Liver (tissue), 9 donors: ENCODE data around the gene SORL1. TPM values are rescaled to one million over a fixed set of nuclear protein-coding genes. Genes with fewer than 3 reads are reported as not detected.

Experiments used
- DNase-seq: peaks from one replicate; pipeline ENCODE4 v3.0.0-alpha.2; 2017; ENCODE audit warnings: low spot score
- H3K27ac ChIP-seq, 2 donors: one replicate each; pipeline ENCODE4 v1.7.0; 2013; ENCODE audit warnings: inconsistent platforms in 2 of 2, low read length in 2 of 2, control low read depth in 1 of 2, low read depth in 1 of 2, mild to moderate bottlenecking in 1 of 2
- H3K27me3 ChIP-seq, 4 donors: one replicate each; pipeline versions ENCODE4 v1.6.1 to v1.7.0; 2013; ENCODE audit warnings: low read length in 3 of 4, inconsistent platforms in 1 of 4, mild to moderate bottlenecking in 1 of 4, moderate library complexity in 1 of 4; ENCODE audit not compliant: control insufficient read depth in 4 of 4, insufficient read depth in 4 of 4
- H3K36me3 ChIP-seq, 4 donors: one replicate each; pipeline versions ENCODE4 v1.6.1 to v1.7.0; 2013; ENCODE audit warnings: low read length in 3 of 4, mild to moderate bottlenecking in 3 of 4, low read depth in 1 of 4, moderate library complexity in 1 of 4; ENCODE audit not compliant: control insufficient read depth in 4 of 4, insufficient read depth in 3 of 4
- H3K4me1 ChIP-seq, 4 donors: one replicate each; pipeline versions ENCODE4 v1.6.1 to v1.7.0; 2013; ENCODE audit warnings: low read length in 3 of 4, mild to moderate bottlenecking in 3 of 4, moderate library complexity in 1 of 4; ENCODE audit not compliant: control insufficient read depth in 4 of 4, insufficient read depth in 4 of 4
- H3K4me3 ChIP-seq, 3 donors: one replicate each; pipeline versions ENCODE4 v1.6.1 to v1.7.0; 2013; ENCODE audit warnings: low read length in 3 of 3, control low read depth in 1 of 3, low read depth in 1 of 3, mild to moderate bottlenecking in 1 of 3
- H3K9ac ChIP-seq, 2 donors: one replicate each; pipeline ENCODE4 v1.7.0; 2013; ENCODE audit warnings: low read length in 2 of 2, mild to moderate bottlenecking in 2 of 2, moderate library complexity in 2 of 2, control low read depth in 1 of 2, low read depth in 1 of 2
- H3K9me3 ChIP-seq, 4 donors: one replicate each; pipeline versions ENCODE4 v1.6.1 to v1.7.0; 2013; ENCODE audit warnings: low read length in 3 of 4; ENCODE audit not compliant: control insufficient read depth in 4 of 4
- CTCF ChIP-seq: fragments of 150-350 bp; IDR thresholded peaks from 2 replicates; pipeline ENCODE4 v1.5.1; 2017; ENCODE audit warnings: improper control_type of control experiment, low read depth, low read length; ENCODE audit not compliant: missing input control
- EGR1 ChIP-seq, 2 donors: IDR thresholded peaks; 2 replicates each; pipeline ENCODE4 v1.6.1; 2016 to 2018; ENCODE audit warnings: antibody characterized with exemption in 2 of 2, low read depth in 2 of 2
- FOXA2 ChIP-seq: IDR thresholded peaks from 2 replicates; pipeline ENCODE4 v1.6.1; 2016; ENCODE audit warnings: antibody characterized with exemption
- GABPA ChIP-seq, 2 donors: IDR thresholded peaks in 1 of 2; conservative IDR thresholded peaks in 1 of 2; 2 replicates each; pipeline ENCODE4 v1.6.1; 2016; ENCODE audit warnings: antibody characterized with exemption in 2 of 2, mild to moderate bottlenecking in 1 of 2, moderate library complexity in 1 of 2
- HNF4A ChIP-seq, 2 donors: conservative IDR thresholded peaks; 2 replicates each; pipeline ENCODE4 v1.6.1; 2016; ENCODE audit warnings: antibody characterized with exemption in 2 of 2, mild to moderate bottlenecking in 2 of 2
- HNF4G ChIP-seq: IDR thresholded peaks from 2 replicates; pipeline ENCODE4 v1.6.1; 2016; ENCODE audit warnings: antibody characterized with exemption
- JUND ChIP-seq, 2 donors: IDR thresholded peaks; 2 replicates each; pipeline ENCODE4 v1.6.1; 2016; ENCODE audit warnings: antibody characterized with exemption in 2 of 2
- NR2F2 ChIP-seq: IDR thresholded peaks from 2 replicates; pipeline ENCODE4 v1.6.1; 2016; ENCODE audit warnings: antibody characterized with exemption
- RAD21 ChIP-seq, 2 donors: IDR thresholded peaks; 2 replicates each; pipeline ENCODE4 v1.6.1; 2016; ENCODE audit warnings: antibody characterized with exemption in 2 of 2, mild to moderate bottlenecking in 2 of 2
- RXRA ChIP-seq, 2 donors: IDR thresholded peaks; 2 replicates each; pipeline ENCODE4 v1.6.1; 2017 to 2018; ENCODE audit warnings: antibody characterized with exemption in 2 of 2, mild to moderate bottlenecking in 1 of 2
- SP1 ChIP-seq: IDR thresholded peaks from 2 replicates; pipeline ENCODE4 v1.6.1; 2018; ENCODE audit warnings: antibody characterized with exemption, mild to moderate bottlenecking
- TAF1 ChIP-seq: conservative IDR thresholded peaks from 2 replicates; pipeline ENCODE4 v1.6.1; 2016; ENCODE audit warnings: antibody characterized with exemption, mild to moderate bottlenecking
- YY1 ChIP-seq: IDR thresholded peaks from 2 replicates; pipeline ENCODE4 v1.6.1; 2016; ENCODE audit warnings: antibody characterized with exemption, mild to moderate bottlenecking
- ZBTB33 ChIP-seq: IDR thresholded peaks from 2 replicates; pipeline ENCODE4 v1.6.1; 2016; ENCODE audit warnings: antibody characterized with exemption
- WGBS: extraction: QIAGEN DNeasy Blood & Tissue Kit; methylation state at CpG from one replicate; pipeline ENCODE4 v1.1.7; 2013; 5-methylcytosine and 5-hydroxymethylcytosine counted together
- polyA plus RNA-seq, 2 donors: library from polyadenylated mRNA; stranded (reverse) in 1 of 2; unstranded in 1 of 2; fragments of 200-250 nt in 1 of 2; fragments of >200 nt in 1 of 2; fragmentation: Nextera tagmentation in 1 of 2; extraction: Ambion mirVana in 1 of 2; gene quantifications; one replicate each; pipeline versions ENCODE4 v1.2.1 to v1.2.3, GENCODE V29; 2013 to 2015
- total RNA-seq, 2 donors: library from RNA; depleted of rRNA; stranded (reverse); fragments of >200 nt; gene quantifications; one replicate each; pipeline ENCODE4 v1.2.3, GENCODE V29; 2014
- TF ChIP-seq, protein P1 (sequence below): IDR thresholded peaks from 2 replicates; pipeline ENCODE4 v1.6.1; 2016; ENCODE audit warnings: antibody characterized with exemption
- TF ChIP-seq, protein P2 (sequence below): IDR thresholded peaks from 2 replicates; pipeline ENCODE4 v1.6.1; 2016; ENCODE audit warnings: antibody characterized with exemption
- donor health status: healthy.
- donor health status: healthy.
- donor health status: healthy.
- donor health status: healthy.
- donor health status: healthy.

The SORL1 gene
- total and polyA plus RNA-seq, 4 donors: 14.6 to 124 (median 25.4) TPM

DNA sequence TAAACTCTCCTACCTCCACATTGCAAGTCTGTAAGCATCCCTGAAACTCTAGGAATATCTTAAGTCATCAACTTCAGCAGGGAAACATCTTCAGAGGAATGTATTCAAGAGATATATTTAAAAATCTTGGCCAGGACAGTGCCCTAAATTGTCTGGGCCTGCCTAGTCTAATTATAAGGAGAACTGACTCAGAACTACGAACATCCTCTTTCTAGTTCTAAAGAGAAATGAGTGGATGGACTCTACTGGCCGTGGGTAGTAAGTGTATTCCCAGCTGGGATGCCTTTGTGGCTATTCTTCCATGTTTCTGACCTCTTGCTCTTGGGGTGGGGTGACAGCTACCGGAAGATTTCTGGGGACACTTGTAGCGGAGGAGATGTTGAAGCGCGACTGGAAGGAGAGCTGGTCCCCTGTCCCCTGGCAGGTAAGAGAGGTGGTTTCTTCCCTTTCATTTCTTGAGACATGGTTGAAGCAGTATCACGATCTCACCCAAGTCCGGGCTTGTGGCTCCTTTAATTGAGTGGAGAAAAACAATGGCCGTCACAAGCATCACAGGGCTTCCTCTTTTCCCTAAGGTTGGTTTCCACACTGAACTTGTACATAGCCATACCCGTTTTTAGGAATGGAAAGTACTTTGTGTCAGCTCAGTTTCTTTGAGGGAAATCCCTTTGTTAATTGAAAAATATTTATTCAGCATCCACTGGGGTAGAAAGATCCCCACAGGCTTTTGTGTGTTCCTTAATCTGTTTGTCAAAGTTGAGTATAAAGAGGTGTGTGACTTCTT is 98.3 kb downstream of the SORL1 start:
- 92% methylated on average over 10 of the region's 10 CpGs for WGBS
- Histone ChIP-seq H3K4me1 (peaks cover 0 to 18% (median 5%) of the 10 kb centered on the region in 4 donors), H3K36me3 (peaks cover 0 to 33% (median 20%) of the 10 kb centered on the region in 4 donors), H3K4me3 (no peak overlapping the region), H3K9me3 (no peaks in the 10 kb centered on the region), H3K9ac (no peak overlapping the region), H3K27me3 (no peaks in the 10 kb centered on the region), H3K27ac (peak overlapping the region in 1 of 2 donors; percentile 10)
- DNase-seq: no peak
- TF ChIP-seq, protein P1, sequence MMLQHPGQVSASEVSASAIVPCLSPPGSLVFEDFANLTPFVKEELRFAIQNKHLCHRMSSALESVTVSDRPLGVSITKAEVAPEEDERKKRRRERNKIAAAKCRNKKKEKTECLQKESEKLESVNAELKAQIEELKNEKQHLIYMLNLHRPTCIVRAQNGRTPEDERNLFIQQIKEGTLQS: no peak
- TF ChIP-seq HNF4G: no peak
- no peak for TF ChIP-seq RXRA (IDR thresholded peaks at IDR 0.05)

DNA sequence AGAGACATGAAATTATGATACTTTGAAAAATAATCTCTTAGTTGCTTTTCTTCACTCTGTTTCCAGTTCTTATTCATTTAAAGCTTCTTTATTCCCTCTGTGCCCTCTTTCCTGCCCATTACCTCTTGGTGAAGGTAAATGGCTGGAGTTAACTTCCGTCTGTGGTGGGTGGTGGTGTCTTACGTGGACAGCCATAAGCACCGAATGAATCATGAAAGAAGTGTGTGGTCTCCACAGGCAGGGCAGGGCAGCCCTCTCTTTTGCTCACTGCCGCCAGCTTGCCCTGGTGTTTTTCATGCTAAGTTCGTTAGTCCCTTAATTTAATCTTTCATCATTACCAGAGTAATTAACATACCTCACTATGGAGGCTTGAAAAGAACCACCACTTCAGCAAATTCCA is 99.3 kb downstream of the SORL1 start:
- TF ChIP-seq RAD21 (IDR thresholded peaks at IDR 0.05) (no peak), HNF4G (no peak), JUND (IDR thresholded peaks at IDR 0.05) (no peak), HNF4A (conservative IDR thresholded peaks at IDR 0.05) (no peak), ZBTB33 (no peak), FOXA2 (no peak), RXRA (IDR thresholded peaks at IDR 0.05) (no peak), GABPA (IDR thresholded peaks at IDR 0.05 in 1 of 2, conservative IDR thresholded peaks at IDR 0.05 in 1 of 2) (no peak), SP1 (no peak), NR2F2 (no peak), TAF1 (no peak)
- no peak overlapping the region for H3K4me3 ChIP-seq
- peaks cover 0 to 40% (median 15%) of the 10 kb centered on the region in 4 donors for H3K36me3 ChIP-seq
- 94% methylated on average over 5 of the region's 5 CpGs for whole genome bisulfite sequencing
- peaks cover 0 to 27% (median 9%) of the 10 kb centered on the region in 4 donors for H3K4me1 ChIP-seq
- no peaks in the 10 kb centered on the region for H3K9me3 ChIP-seq
- DNase-seq: no peak
- no peaks in the 10 kb centered on the region for H3K27me3 ChIP-seq
- H3K27ac ChIP-seq: peak overlapping the region in 1 of 2 donors; percentile 2
- no peak overlapping the region for H3K9ac ChIP-seq

GRCh38 chr11:121552154-121552553 is 100.0 kb downstream of the SORL1 start:
- no peaks in the 10 kb centered on the region for H3K9me3 ChIP-seq
- H3K9ac ChIP-seq: no peak overlapping the region
- TF ChIP-seq, protein P1: no peak
- no peak for TF ChIP-seq CTCF
- no peak for TF ChIP-seq HNF4G
- TF ChIP-seq, protein P2, sequence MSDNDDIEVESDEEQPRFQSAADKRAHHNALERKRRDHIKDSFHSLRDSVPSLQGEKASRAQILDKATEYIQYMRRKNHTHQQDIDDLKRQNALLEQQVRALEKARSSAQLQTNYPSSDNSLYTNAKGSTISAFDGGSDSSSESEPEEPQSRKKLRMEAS: no peak
- no peak for TF ChIP-seq FOXA2
- TF ChIP-seq EGR1 (IDR thresholded peaks at IDR 0.05; ENCODE audit: low read depth in 2 of 2): no peak
- TF ChIP-seq JUND (IDR thresholded peaks at IDR 0.05): no peak
- no peak for TF ChIP-seq YY1
- WGBS: 98% methylated on average over 5 of the region's 5 CpGs
- peaks cover 0 to 34% (median 10%) of the 10 kb centered on the region in 4 donors for H3K4me1 ChIP-seq
- no peaks in the 10 kb centered on the region for H3K27me3 ChIP-seq
- H3K27ac ChIP-seq: peak overlapping the region; percentile 78 to 79
- no peak for DNase-seq
- peaks cover 0 to 35% (median 10%) of the 10 kb centered on the region in 4 donors for H3K36me3 ChIP-seq
- H3K4me3 ChIP-seq: no peak overlapping the region
